ENCODE data around the gene CNTNAP2.

The CNTNAP2 gene

DNA sequence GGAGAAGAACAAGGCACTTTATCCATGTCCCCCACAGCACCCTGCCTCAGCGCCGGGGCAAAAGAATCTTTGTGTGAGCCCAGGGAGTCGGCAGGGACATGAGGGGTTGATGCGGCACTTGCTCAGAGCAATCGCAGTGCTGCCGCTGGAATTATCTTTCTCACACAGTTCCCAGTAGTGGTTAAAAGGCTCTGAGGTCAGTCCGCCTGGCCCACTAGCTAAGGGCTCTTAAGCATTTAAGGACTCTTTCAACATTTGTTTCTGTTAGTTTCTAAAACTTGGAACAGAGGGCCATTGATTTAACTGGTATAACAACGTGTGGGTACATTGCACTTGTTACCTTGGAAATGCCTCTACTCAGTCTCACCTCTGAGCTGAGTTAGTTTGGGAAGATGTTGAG, 2266.0 kb downstream of the CNTNAP2 start:
- TF ChIP-seq, protein P1, sequence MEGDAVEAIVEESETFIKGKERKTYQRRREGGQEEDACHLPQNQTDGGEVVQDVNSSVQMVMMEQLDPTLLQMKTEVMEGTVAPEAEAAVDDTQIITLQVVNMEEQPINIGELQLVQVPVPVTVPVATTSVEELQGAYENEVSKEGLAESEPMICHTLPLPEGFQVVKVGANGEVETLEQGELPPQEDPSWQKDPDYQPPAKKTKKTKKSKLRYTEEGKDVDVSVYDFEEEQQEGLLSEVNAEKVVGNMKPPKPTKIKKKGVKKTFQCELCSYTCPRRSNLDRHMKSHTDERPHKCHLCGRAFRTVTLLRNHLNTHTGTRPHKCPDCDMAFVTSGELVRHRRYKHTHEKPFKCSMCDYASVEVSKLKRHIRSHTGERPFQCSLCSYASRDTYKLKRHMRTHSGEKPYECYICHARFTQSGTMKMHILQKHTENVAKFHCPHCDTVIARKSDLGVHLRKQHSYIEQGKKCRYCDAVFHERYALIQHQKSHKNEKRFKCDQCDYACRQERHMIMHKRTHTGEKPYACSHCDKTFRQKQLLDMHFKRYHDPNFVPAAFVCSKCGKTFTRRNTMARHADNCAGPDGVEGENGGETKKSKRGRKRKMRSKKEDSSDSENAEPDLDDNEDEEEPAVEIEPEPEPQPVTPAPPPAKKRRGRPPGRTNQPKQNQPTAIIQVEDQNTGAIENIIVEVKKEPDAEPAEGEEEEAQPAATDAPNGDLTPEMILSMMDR (IDR thresholded peaks at IDR 0.05; ENCODE audit: extremely low read depth, missing control alignments): no peak
- no peak for DNase-seq (ENCODE audit: low spot score)

DNA sequence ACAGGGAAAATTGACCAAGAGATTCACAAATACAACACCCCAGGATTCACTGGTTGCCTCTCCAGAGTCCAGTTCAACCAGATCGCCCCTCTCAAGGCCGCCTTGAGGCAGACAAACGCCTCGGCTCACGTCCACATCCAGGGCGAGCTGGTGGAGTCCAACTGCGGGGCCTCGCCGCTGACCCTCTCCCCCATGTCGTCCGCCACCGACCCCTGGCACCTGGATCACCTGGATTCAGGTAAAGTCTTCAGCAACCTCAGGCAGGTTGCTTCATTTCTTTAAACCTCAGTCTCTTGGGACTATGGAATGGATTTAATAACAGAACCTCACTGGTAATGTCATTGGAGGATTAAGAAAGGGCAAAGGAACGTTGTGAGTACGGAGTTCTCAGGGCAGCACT, 2267.1 kb downstream of the CNTNAP2 start:
- DNase-seq (ENCODE audit: low spot score): no peak
- TF ChIP-seq, protein P1 (IDR thresholded peaks at IDR 0.05; ENCODE audit: extremely low read depth, missing control alignments): no peak

GRCh38 chr7:148385009-148385682, 2268.5 kb downstream of the CNTNAP2 start:
- TF ChIP-seq, protein P1 (IDR thresholded peaks at IDR 0.05; ENCODE audit: extremely low read depth, missing control alignments): no peak

DNA sequence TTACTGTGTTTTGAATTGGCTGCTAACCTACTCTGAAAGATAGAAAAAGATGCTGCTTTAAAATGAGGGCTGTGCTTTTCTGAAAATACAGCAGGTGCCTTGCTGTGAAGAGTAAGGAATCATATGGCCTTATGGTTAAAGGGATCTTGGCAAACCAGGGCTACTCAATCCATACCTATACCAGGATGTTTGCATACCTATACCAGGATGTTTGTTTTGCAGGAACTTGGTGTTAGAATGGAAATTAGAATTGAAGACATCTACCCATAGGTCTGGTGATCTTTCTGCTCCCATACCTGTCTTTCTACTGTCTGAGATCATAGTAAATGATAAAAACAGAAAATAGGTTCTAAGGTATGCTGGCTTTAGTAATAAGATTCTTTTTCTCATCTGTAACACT, 2273.8 kb downstream of the CNTNAP2 start:
- DNase-seq (ENCODE audit: low spot score): no peak
- TF ChIP-seq, protein P1 (IDR thresholded peaks at IDR 0.05; ENCODE audit: extremely low read depth, missing control alignments): no peak

More at GRCh38 chr7:148385009-148385682, 2268.5 kb downstream of the CNTNAP2 start:
- DNase-seq (ENCODE audit: low spot score): no peak

DNA sequence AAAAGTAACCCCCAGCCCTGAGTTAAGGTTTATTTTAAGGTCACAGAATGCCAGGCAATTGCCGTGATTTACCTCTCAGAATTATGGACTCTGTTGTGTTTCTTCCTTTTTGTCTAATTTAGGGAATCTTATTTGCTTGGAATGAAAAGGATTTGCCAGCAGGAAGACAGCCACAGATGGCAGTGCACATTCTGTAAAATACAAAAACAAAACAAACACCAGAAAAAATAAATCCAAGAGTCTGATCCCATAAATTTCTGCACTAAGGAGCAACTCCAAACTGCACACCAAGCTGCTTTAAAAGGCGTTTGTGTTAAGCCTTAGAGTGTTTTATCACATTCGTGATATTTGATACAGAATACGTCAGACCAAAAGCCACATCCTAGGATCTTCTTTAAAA, 2275.0 kb downstream of the CNTNAP2 start:
- TF ChIP-seq, protein P1 (IDR thresholded peaks at IDR 0.05; ENCODE audit: extremely low read depth, missing control alignments): no peak
- no peak for DNase-seq (ENCODE audit: low spot score)

GRCh38 chr7:148394582-148394981, 2278.0 kb downstream of the CNTNAP2 start:
- DNase-seq (ENCODE audit: low spot score): no peak
- TF ChIP-seq, protein P1 (IDR thresholded peaks at IDR 0.05; ENCODE audit: extremely low read depth, missing control alignments): no peak

- TF ChIP-seq, protein P1 (IDR thresholded peaks at IDR 0.05; ENCODE audit: extremely low read depth, missing control alignments): no peak
- DNase-seq (ENCODE audit: low spot score): no peak
These were observed 2278.8 kb downstream of the CNTNAP2 start for GRCh38 chr7:148395352-148395811.
